ENCODE data around the gene DLGAP4.
"Not testable (repeated sequence)": the region's sequence is repeated elsewhere in the genome, so short reads cannot be mapped to it uniquely, and the experiment has no call there.

DLGAP4 gene

DNA sequence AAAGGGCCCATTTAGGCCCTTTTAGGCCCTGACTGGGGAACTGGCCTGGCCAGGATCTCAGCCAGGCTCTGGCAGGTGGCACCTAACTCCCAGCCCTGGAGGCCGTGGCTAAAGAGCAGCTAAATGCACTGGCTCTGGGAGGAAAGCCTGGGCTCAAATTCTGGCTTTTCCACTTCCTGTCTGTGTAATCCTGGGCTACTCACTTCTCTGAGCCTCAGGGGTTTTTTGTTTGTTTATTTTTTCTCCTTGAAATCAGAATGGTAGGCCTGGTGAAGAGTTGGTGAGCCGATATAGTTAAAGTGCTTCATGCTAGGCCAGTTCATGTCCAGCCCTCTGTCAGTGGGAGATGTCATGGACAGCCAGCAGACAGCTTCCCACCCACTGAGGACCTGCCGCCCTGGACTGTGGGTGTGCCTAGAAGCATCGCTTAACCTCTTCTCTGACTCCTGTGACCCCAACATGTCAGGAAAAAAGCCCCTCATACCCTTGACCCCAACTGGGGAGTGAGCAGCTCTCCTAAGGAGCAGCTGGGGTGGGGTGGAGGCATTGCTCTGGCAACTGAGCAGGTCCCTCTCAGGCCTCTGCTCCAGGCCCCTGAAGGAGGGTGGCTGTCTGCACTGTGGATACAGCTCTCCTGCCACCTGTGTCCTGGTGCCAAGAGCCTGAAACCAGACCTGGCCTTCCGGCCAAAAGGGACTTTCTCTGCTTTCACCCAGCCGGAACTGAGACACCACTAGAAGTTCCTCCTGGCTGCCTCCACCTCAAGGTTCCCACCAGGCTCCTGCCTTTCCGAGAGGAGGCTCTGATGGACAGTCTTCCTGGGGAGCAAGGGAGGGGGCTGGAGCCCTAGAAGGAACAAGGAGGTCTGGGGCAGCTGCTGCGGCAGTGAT, 178.0 kb downstream of the DLGAP4 start:
- no peak for DNase-seq

DNA sequence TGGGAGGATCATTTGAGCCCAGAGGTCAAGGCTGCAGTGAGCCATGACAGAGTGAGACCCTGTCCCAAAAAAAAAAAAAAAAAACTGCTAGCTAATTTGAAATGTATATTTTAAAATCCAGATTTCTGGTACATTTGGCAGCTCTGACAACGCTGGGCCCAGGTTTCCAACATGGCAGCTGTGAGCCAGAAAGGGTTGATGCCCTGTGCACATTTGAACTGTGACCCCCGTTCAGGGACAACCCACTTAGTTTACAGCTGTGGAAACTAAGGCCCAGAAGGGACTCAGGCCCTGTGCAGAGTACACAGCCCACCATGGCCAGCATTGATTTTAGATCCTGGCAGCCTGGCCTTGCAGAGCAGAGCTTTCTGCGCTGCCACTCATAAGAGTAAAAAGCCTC, 179.1 kb downstream of the DLGAP4 start:
- no peak for DNase-seq

DNA sequence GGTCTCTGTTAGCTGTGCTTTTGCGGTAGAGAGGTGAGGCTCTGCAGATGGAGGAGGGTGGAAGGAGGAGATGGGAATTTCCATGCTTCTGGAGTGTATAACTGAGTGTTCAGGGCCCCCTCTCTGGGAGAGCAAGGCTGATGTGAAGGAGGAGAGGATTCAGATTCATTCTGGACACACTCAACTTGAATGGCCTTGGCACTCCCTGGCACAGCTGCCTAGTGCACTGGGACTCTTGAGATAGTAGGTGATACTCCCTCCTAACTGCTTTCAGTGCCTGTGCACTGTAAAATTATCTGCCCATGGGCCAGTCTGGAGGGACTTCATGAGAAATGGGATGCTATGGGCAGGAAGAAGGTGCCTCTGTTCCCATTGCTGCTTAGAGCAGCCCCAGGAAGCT, 180.9 kb downstream of the DLGAP4 start:
- no peak for DNase-seq

DNA sequence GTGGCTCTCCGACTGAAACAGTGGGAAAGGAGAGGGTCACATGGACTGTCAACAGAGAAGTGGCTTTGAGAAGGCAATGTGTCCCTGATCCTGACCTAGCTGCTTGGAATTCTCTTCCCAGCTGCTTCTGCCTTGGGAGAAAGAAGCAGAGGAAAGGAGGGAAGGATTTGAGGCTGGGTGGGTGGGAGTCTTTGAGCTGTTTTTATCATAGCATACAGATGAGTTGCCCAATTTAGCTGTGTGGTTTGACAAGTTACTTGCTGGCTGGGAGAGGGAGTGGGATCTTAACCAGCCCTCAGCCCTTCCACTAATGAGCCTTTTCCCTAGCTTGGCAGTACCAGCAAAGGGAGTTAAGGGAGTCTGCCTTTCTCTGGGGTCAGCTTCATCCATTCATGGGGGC, 184.1 kb downstream of the DLGAP4 start:
- no peak for DNase-seq

DNA sequence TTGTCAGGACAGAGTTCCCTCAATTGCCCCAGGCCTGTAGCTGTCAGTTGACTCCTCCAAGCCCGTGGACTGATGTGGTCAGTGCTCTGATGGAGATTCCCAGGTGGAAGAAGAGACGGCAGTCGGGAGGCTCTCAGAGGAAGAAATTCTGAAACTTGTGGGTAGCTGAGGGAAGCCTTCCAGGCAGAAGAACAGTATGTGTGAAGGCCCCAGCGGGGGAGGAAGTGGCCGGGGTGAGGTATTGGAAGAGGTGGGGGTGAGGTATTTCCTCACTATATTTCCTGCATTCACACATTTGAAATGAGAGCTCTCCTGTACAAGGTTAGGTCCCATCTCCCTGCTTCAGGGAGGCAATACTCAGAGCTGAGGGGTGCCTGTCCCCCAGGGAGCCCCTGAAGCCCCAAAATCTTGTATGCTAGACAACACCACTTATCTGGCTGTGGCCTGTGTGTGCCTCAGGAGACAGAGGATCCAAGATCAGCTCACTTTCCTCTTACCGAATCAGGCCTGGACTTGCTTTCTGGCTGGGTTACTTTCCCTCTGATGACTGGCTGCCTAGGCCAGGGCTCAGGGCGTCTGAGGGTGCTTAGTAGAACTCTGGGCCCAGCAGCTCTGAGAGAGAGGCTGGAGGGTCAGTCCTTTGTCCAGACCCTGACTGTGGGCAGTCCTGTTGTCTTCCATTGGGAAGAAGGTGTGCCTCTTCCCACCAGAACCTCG, 185.9 kb downstream of the DLGAP4 start:
- peak; percentile 49 for DNase-seq

DNA sequence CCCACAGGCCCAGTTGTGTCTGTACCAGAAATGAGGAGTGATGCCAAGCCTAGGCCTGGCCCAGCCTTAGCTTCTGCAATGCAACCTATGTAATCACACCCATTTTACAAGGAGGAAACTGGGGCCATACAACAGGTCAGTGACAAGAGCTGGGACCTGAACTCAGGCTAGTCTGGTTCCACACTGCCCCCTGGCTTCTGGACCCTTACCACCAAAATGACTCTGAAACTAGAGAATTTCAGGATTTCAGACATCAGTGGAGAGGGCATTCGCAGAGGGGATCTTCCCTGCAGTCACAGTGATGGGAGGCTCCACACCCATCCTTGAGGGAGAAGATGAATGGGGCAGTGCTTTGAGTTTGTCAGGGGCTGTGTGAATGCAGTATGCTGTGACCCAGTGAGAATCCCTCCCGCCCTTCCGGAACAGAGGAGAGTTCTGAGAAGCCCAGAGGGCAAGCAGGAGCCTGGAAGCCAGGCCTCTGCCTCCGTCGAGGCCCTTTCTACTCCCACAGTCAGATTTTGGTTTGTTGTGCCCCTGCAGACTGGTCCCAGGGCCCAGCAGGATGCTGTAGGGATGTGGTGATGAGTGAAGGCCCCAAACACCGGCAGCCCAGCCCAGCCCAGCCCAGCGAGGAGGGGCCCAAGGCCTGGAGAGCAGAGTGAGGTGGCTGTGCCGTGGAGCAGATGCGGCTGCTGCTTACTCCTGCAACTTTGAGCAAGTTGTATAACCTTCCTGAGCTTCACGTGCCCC, 187.1 kb downstream of the DLGAP4 start:
- DNase-seq: peak; percentile 21

DNA sequence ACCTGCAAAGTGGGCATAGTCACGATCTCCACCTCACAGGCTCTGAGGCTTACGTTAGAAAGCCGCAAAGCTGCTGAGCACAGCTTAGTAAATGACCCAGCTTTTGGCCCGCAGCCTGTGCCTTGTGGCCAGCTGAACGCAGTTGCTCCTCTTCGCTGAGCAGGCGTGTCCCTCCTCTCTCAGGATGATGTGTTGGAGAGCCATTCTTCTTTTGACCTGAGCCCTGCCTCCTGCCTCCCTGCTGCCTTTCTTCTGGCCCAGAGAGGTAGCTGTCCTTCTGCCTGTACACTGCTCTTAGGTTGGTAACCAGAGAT, 187.6 kb downstream of the DLGAP4 start:
- no peak for DNase-seq

DNA sequence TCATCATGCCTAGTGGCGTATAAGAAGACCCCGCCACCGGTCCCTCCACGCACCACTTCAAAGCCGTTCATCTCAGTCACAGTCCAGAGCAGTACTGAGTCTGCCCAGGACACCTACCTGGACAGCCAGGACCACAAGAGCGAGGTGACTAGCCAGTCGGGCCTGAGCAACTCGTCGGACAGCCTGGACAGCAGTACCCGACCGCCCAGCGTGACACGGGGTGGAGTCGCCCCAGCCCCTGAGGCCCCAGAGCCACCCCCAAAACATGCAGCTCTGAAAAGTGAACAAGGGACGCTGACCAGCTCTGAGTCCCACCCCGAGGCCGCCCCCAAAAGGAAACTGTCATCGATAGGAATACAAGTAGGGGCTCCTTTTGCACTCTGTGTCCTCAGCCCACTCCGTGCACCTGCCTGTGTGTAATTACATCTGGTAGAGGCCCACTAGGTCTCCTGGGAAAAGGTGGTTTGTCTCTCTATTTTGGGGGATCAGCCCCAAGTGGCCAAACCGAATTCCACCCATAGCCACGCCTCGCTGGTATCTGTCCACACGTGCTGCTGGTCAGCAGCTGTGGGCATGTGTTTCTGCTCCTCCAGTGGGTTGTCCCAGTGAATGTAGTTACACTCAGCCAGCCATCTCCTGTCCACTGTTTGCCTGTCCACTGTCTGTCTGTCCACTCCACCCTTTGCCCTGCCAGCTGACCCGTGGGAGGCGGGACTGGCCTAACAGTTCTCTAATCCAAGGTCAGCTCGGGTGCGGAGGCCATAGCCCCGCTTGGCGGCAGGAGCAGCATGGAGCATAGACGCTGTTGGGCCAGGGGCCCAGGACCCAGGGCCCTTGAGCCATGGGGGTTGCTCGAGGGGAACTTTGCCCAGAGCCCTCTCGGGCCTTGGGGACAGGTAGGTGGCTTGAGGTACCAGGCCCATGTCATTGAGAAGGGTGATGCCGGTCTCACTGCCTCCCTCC, 190.8 kb downstream of the DLGAP4 start:
- no peak for DNase-seq

DNA sequence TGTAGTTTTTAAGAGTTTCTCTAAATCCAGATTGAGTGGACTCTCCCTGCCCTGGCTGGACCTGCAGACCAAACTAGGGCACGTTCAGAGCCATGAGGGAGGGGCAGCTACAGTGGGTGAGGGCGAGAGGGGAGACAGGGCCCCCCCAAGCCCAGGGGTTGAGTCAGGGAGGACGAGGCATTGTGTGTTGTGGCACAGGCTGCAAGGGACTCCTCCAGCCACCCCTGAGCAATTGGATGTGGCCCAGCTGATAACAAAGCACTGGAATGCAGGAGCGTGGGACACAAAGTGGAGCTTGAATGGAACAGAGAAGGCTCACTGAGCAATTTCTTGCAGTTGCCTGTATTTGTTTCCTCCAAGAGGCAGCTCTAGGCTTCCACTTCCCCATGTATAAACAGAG, 191.7 kb downstream of the DLGAP4 start:
- DNase-seq: no peak

DNA sequence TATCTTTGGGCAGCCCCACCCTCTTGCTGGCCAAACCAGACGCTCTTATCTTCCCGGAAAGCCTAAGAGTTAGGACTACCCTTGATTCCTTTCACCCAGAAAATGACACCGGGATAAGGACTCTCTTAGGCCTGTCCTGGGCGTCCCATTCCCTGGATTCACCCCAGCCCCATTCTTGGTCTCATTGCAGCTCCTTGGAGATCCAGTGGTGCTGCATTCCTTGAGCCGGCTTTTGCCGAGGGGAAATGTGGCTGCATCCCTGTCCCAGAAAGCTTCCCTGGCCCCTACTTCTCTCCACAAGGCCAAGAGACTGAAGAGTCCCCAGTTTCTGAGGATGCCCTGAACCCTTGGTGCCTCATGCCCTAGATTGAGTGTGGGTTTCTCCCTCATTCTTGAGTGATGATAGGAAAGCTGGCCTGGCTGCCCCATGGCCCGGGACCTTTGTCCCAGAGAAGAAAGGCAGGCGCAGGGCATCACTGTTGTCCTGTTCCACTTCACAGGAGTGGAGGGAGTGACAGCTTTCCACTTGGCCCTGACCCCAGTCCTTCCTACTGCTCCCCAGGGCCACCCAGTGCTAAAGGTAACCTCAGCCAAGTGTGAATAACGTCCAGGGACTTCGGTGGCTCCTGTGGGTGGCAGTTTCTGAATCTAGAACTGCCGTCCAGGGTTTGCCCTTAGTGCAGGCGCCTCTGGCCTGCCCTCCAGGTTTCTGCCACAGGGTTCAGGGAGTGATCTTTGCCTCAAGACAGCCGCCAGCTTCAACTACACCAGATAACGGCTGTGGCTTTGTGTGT, 192.4 kb downstream of the DLGAP4 start:
- DNase-seq: no peak

DNA sequence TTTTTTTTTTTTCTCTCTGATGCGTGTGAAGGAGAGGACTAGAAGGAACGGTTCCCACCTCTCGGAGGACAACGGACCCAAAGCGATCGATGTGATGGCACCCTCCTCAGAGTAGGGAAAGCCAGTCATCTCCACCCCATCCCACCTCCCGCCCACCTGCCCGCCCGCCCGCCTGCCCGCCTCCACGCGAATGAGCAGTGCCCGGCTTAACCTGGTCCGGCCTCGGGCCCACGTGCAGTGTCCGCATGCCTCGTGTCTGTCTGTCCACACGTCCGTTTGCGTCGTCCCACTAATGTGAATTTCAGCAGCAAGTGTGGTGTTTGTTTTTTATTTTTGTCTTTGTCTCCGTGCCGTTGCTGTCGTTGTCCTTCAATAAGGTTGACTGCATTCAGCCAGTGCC, 193.1 kb downstream of the DLGAP4 start:
- DNase-seq: no peak

DNA sequence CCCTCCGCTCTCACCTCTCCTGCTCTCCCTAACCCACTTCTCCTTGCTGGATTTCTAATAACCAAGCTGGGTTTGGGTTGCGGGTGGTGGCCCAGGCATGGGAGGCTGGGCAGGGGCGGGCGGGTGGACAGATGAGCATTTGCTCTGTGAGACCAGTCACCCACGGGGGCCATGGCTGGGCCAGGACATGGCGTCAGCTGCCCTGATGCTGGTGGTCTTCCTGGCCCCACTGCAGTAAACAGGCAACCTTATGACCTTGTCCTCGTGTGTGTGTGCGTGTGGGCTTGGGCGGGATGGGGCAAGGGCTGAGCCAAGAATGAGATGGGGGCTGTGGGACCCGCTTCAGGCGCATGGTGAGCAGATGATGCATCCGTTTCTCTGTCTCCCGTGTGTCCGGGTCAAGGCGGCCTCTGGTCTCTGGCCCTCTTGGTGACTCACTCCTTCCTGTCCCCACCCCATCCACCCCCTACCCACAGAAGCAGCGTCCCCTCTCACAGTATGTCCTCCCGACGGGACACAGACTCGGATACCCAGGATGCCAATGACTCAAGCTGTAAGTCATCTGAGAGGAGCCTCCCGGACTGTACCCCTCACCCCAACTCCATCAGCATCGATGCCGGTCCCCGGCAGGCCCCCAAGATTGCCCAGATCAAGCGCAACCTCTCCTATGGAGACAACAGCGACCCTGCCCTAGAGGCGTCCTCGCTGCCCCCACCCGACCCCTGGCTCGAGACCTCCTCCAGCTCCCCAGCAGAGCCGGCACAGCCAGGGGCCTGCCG, 193.8 kb downstream of the DLGAP4 start:
- no peak for DNase-seq

DNA sequence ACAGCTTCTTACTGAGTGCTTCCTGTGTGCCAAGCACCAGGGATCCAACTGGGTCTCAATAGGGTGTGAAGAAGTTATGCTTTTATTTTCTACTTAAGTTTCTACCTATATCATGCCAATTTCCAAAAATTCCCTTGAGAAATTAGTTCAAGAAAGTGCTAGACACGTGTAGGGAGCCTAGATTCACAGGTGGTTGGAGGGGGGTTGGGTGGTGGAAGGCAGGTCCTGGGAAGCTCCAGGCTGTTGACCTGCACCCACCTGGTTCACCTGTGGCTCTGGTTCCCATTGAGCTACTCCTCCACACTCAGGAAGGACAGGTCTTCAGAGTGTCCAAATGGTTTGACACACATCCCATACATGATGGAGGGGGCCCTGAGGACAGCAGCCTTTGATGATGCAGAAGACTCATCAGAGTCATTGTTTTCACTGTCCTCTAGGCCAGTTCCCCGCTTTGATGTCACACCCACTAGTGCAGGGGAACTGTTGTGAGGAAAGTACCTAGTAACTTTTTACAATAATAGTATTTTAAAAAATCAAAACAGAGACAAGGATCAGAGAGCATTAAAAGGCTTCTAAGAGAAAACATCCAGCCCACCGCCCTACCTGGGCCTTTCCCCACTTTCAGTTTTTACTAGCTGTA, 195.3 kb downstream of the DLGAP4 start:
- no peak for DNase-seq

DNA sequence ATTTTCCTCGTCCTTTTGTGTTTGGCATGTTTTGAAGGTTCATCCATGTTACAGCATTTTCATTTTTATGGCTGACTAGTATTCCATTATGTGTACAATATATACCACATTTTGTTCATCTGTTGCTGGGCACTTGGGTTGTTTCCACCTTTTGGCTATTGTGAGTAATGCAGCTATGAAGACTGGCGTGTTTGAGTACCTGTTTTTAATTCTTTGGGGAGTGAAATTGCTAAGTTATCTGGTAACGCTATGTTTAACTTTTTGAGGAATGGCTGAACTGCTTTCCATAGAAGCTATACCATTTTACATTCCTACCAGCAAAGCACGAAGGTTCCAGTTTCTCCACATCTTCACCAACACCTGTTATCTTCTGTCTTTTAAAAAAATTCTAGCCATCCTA, 198.2 kb downstream of the DLGAP4 start:
- no peak for DNase-seq

DNA sequence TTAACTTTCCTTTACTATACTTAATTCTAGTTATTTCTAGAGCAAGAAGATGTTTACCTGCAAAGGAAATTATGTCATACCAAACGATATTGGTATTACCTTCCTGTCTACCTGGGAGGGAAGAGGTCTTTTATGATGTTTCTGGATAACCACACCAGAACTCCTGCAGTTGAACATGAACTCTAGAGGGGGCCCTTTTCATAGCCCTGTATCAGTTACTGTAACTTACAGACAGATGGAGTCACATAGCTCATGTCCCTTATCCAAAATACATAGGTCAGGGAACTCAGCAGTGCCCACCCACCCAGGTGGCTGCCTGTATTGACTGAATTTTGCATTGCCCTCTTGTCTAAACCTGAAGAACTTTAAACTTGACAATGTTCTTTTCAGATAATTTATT, 200.1 kb downstream of the DLGAP4 start:
- DNase-seq: peak; percentile 65

DNA sequence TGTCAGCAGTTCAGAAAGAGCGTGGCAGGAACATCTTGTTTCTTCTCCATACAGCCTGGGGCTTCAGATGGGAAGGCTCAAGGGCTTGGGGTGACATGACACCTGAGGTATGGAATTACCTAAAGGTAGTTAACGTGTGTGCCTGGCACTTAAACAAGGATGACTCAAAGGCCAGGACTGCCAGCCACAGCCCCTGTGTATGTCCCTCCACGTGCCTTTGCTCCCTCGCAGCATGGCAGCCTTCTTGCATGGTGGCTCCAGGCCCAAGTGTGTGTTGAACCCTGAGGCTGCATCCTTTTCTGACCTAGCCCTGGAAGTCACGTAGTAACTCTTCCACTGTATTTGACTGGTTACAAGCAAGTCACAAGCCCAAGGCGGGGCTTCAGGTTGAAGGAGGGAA, 201.6 kb downstream of the DLGAP4 start:
- DNase-seq: no peak

DNA sequence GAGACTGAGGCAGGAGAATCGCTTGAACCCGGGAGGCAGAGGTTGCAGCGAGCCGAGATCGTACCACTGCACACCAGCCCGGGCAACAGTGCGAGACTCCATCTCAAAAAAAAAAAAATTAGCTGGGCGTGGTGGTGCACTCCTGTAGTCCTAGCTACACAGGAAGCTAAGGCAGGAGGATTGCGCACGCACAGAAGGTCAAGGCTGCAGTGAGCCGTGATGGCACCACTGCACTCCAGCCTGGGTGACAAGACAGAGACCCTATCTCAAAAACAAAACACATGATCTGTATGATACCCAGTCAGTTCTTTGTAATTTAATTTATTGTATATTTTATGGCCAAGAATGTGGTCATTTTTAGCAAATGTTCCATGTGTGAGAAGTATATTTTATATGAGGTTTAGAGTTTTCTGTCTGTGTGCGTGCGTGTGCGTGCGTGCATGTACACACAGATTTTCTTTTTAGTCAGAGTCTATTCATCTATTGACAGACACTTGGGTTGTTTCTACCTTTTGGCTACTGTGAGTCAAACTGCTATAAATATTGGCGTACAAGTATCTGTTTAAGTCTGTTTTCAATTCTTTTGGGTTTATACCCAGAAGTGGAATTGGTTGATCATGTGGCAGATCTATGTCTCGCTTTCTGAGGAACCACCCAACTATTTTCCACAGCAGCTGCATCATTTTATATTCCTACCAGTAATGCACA, 213.0 kb downstream of the DLGAP4 start:
- DNase-seq: no peak

DNA sequence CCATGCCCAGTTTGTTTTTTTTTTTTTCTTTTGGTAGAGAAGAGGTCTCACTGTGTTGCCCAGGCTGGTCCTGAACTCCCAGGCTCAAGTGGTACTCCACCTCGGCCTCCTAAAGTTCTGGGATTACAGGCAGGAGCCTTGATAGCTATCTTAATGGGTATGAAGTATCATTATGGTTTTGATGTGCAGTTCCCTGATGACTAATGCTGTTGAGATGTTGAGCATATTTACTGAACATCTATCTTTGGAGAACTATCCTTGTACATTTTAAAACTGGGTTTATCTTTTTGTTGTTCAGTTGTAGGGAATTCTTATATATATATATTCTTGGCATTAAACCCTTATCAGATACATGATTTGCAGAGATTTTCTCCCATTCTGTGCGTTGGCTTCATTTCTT, 213.8 kb downstream of the DLGAP4 start:
- DNase-seq: no peak

DNA sequence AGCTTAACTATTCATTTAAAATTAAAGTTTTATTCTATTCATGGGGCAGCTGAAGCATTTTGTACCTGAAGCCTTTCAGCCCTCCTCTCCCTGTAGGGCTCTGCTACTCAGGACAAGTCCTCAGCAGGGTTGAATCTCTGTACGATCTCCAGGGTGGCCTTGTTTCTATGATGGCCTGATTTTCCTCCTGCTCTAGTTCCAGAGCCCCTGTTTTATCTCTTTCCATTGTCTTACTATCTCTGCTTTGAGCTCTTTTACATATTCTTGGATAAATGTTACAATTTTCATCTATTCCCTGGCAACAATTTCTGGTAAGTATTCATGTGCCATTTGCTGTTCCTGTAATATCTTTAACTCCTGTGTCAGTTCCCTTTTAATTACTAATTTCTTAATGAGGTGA, 215.4 kb downstream of the DLGAP4 start:
- DNase-seq: no peak

DNA sequence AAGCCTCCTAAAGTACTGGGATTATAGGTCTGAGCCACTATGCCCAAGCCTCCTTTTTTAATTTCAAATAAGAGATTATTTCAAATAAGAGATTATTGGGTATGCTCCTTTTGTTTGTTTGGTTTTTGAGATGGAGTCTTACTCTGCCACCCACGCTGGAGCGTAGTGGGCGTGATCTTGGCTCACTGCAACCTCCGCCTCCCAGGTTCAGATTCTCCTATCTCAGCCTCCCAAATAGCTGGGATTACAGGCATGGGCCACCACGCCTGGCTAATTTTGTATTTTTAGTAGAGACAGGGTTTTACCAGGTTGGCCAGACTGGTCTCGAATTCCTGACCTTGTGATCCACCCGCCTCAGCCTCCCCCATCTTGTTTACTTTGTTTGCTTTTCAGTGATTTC, 216.3 kb downstream of the DLGAP4 start:
- not testable (repeated sequence) for DNase-seq

Measured in hematopoietic multipotent progenitor cell treated with erythropoietin and hydrocortisone succinate and interleukin-3 and kit ligand, for 6 days (in vitro differentiated cells).